GM12865 (cell line): ENCODE measurements around the gene OASL.

Experiments used
- DNase-seq: peaks from one replicate; pipeline ENCODE4 v3.0.0; 2010; ENCODE audit warnings: low read depth
- H3K4me3 ChIP-seq: 2 replicates; pipeline ENCODE4 v1.5.1; 2011; ENCODE audit warnings: mild to moderate bottlenecking, low read depth, low read length, control low read depth
- CTCF ChIP-seq: IDR thresholded peaks from 2 replicates; pipeline ENCODE4 v1.5.1; 2011; ENCODE audit warnings: low read length, control low read depth, low read depth, inconsistent platforms; ENCODE audit not compliant: insufficient read depth; ENCODE audit errors: missing control alignments

The OASL gene

GRCh38 chr12:121038861-121039668, at the start of gene OASL:
OASL (minus strand) TSS chr12:121039246; CDS start chr12:121038971, 275 bp downstream.
- DNase-seq = peak; percentile 64
- H3K4me3 ChIP-seq = peak within 1 kb of the TSS; percentile 79
- TF ChIP-seq CTCF = no peak

GRCh38 chr12:121088195-121088585, 49.1 kb upstream of the OASL start:
- no peak overlapping the region for H3K4me3 ChIP-seq
- no peak for DNase-seq
- no peak for TF ChIP-seq CTCF

GRCh38 chr12:121087467-121088194, 48.6 kb upstream of the OASL start:
- no peak for TF ChIP-seq CTCF
- H3K4me3 ChIP-seq = no peak overlapping the region
- peak; percentile 26 for DNase-seq

GRCh38 chr12:121086781-121087295, 47.8 kb upstream of the OASL start:
- no peak for TF ChIP-seq CTCF
- no peak overlapping the region for H3K4me3 ChIP-seq
- no peak for DNase-seq

GRCh38 chr12:121085506-121086353, 46.7 kb upstream of the OASL start:
- no peak for TF ChIP-seq CTCF
- H3K4me3 ChIP-seq = no peak overlapping the region
- DNase-seq = no peak

GRCh38 chr12:121085069-121085468, 46.0 kb upstream of the OASL start:
- no peak overlapping the region for H3K4me3 ChIP-seq
- no peak for TF ChIP-seq CTCF
- DNase-seq = no peak
